ENCODE data around the gene C10orf67.

GRCh38 chr10:23205972-23206642 is 138.5 kb downstream of the C10orf67 start:
- no peak for TF ChIP-seq POLR2A (IDR thresholded peaks at IDR 0.05)
- TF ChIP-seq CTCF (IDR thresholded peaks at IDR 0.05): no peak
- TF ChIP-seq POLR2AphosphoS5 (IDR thresholded peaks at IDR 0.05): no peak
